Stimulated activated naive CD8-positive, alpha-beta T cell treated with anti-CD3 and anti-CD28 coated beads, Interleukin-15, Interleukin-2, amounts not matched to agents 100 U/mL and 50 U/mL, for 24 hours (primary cell): ENCODE results near the gene BSCL2.
"Not testable (repeated sequence)": the region's sequence is repeated elsewhere in the genome, so short reads cannot be mapped to it uniquely, and the experiment has no call there.

Source experiments
- ATAC-seq: fragments of 150-1000 bp; cut with Tn5 transposase; one replicate; pipeline ENCODE4 v1.10.0; 2021
- DNase-seq: peaks from one replicate; pipeline ENCODE4 v3.0.0; 2021

BSCL2 gene

DNA sequence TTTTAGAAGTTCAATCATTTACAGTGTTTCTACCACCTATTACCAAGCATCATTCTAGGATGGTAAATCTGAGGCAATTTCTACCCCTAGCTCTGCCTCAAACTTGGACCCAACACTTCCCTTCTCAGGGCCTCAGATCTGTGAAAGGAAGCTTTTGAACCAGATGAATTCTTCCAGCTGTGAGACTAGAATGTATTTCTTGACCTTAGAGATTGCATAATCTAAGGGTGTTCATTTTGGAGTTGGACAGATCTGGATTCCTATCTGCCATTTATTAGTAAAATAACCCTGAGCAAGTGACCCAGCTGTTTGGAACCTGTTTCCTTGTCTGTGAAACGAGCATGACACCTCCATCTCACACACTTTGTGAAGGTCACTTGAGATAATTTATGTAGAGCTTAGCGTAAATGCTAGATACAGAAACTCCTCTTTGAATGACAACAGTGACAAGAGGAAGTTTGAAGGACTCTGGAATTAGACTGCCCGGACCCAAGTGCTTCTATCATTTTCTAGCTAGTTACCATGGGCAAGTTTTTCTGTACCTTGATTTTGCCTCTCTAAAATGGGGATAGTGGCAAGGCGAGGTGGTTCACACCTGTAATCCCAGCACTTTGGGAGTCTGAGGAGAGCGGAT, 50.3 kb downstream of the BSCL2 start:
- ATAC-seq = no peak
- DNase-seq = no peak

DNA sequence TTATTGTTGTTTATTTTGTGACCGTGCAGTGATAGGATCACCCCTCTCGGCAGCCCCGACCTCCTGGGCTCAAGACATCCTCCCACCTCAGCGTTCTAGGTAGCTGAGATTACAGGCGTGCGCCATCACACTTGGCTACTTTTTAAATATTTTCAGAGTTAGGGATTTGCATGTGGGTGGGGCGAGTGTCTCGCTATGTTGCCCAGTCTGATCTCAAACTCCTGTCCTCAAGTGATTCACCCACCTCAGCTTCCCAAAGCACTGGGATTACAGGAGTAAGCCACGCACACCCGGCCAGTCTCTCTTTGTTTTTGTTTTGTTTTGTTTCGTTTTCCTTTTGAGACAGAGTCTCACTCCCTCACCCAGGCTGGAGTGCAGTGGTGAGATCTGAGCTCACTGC, 52.9 kb downstream of the BSCL2 start:
- no peak for DNase-seq
- no peak for ATAC-seq

DNA sequence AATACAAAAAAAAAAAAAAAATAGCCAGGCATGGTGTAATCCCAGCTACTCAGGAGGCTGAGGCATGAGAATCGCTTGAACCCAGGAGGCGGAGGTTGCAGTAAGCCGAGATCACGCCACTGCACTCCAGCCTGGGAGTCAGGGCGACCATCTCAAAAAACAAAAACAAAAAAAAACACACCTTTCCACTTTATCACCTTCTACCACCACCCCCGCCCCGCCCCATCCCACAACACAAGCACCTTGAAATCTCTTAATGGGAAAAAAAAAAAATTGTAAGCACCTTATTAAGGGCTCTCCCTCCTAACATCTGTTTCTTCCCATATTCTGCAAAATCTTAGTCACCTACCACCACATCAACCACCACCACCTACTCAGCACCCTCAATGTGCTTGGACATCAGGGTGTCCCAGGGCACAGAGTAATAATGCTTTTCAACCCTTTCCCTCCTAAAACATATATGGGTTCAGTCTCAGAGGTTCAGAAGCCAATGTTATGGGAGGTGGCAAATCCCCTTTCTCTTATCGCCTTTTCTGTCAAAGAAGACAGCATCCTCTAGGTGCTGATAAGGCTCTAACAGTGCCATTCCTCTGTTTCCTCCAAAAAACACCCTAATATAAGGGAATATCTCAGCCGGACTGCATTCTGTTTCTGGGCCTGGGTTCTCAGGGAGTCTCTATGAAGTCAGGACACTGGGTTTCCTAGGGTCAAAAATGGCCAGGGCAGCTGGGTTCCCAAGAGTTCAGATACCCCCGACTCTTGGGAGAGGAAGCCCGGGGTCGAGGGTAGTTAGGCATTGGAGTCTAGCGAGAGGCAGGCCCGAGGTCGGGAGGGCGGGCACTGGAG, 54.8 kb downstream of the BSCL2 start:
- DNase-seq = no peak
- no peak for ATAC-seq

DNA sequence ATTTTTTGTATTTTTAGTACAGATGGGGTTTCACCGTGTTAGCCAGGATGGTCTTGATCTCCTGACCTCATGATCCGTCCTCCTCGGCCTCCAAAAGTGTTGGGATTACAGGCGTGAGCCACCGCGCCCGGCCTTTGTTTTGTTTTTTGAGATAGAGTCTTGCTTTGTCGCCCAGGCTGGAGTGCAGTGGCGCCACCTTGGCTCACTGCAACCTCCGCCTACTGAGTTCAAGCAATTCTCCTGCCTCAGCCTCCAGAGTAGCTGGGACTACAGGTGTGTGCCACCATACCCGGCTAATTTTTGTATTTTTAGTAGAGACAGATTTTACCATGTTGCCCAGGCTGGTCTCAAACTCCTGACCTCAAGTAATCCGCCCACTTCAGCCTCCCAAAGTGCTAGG, 56.9 kb downstream of the BSCL2 start:
- not testable (repeated sequence) for DNase-seq, ATAC-seq

DNA sequence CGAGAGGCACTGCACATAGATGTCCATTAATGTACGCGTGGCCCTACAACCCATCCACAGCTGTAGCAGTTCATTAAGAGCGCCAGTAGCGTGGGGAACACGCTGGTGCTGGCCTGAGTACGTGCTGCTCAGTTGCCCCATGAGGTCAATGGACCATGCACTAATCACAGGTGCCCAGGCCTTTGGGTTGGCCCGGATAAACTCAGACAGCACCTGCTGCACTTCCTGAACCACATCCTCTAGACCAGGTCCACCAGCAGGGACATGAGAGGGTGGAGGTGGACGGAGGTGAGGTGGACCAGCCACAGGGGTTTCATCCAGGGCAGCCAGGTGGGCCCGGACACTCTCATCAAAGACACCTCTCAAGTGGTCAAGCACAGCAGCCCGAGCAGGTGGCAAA, 57.7 kb downstream of the BSCL2 start:
- no peak for ATAC-seq
- no peak for DNase-seq

DNA sequence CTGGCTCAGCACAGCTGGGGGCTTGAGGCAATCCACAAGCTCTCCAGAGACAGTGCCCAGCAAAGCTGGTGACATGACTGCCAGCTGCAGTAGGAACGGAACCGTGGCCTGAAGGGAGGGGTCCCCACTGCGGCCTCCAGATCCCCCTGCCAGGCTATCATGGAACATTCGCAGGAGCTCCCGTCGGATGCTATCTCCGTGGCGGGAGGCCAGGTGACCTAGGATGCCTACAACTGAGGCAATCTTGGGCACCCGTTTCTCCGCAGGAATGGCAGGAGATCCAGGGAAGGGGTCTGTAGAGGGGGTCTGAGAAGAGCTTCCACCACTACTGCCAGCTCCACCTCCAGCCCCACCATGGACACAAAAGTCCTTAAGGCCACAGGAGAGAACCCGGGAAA, 58.3 kb downstream of the BSCL2 start:
- ATAC-seq = no peak
- DNase-seq = no peak

DNA sequence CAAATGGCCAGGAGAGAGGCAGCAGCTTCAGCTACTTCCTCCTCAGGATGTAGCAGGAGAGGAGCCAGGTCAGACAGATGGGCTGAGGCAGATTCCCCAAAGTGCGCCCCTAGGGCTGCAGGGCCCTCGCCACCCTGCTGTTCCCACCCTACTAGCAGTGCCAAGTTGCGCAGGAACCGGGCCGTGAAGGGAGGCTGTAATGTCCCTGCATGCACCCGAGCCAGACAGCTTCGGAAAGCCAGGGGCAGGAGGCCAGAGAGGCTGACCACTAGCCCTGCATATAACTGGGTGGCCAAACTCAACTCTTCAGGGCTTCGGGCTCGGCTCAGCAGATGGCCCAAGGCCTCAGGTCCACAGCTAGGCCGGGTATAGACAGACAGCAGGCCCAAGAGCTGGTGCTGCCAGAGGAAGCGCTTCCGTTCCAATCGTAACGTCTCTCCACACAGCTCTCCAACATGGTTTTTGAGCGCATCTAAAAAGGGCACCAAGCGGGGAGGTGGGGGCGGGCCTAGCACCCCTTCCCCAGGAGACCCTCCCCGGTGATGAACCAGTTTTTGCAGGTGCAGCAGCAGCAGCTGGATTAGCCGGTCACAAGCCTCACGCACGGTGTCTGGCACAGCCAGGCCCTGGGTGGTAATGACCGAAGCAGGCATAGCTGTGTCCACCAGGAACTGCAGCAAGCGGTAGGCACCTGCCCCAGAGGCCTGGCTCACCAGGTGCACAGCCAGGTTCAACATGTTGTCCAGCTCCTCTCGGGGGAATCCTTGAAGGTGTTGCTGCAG, 58.8 kb downstream of the BSCL2 start:
- DNase-seq (no peak), ATAC-seq (no peak)

DNA sequence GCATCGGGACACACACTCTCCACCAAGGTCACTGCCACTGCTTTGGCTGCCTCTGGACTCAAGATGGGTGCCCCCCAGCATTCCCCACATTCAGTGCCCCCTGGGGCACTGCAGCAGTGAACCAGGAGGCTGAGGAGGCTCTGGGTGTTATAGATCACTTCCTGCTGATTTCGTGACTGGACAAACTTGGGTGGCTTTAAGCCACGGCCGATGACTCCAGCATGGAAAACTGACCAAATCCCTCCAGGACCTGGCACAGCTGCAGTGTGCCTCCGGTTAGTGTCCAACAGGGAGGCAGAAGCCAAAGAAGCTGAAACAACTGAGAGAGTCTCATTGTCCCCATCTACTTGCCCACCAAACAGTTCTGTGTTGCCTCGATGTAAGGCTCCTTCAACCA, 59.6 kb downstream of the BSCL2 start:
- DNase-seq (no peak), ATAC-seq (no peak)

DNA sequence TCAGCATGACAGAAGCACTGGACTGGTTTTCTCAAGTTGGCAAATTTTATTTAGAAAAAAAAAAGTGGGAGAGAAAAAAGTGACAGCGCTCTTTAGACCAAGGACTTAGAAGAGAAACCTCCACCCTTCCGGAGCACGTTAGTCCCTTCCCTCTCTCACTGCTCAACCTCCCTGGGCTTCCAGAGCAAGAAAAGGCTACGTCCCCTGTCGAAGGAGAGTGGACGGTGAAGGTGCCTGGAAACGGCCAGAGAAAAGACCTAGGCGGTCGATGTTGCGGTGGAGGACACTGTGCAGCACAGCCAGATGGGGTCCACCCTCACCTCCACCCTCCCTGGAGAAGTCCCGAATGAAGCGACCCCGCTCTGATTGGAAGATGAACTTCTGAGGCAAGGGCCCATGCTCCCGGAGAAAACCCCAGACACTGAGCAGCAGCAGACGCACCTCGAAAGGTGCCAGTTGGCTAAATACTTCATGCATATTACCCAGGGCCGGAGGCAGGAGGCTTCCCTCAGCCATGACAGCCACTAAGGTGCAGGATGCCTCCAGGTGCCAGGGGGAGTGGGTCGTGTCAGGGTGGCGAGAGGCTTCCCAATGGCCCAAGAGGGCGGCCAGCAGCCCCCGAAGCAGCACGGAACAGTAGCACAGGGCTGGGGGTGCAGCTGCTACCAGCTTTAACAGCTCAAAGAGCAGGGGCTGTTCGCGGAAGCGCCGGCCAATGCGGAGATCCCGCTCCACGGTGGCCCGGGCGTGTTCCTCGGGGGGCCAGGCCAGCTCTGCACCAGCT, 60.2 kb downstream of the BSCL2 start:
- no peak for DNase-seq
- ATAC-seq = no peak

DNA sequence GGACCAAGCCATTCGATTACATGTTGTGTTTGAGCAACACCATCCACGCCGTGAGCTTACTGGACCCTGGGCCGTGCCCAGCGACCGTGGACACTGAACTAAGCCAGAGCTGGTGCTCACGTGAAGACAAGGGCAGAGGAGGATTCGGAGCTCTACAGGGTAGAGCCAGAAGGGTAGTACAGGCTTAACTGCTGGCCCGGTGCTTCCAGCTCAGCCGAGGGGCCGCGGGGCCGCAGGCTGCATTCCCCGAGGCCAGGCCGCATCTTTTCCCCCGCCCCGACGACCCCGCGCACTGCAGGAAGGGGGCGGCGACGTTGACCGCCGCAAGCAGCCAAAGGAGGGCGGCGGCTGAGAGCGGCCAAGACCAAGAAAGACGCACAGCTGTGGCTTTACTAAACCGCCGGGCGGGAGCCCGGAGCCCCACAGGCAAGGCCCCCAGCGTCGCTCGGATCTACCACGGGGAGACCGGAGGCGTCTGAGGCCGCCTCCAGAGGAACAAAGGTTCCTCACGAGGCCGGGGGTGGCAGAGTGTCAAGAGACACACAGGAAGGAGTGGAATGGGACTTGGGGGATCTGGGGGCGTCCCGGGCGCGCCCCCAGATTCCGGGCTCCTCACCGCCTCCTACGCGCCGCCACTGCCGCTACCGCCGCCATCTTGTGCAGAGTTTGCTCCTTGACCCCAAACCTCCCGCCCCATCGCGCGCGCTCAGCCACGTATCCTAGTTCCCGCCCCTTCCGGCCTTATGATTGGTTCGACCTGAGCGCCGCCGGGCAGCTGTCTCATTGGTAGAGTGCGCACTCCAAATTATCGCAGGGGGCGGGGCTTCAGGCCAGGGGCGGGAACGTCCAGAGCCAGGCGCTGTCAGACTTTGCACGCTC, 61.0 kb downstream of the BSCL2 start, which contains the start of gene GANAB:
GANAB (minus strand) TSS at position 668 of the 879 bp plus-strand sequence; CDS start at position 654, 14 bp downstream.
- DNase-seq = peak; percentile 100
- peak; percentile 98 for ATAC-seq

DNA sequence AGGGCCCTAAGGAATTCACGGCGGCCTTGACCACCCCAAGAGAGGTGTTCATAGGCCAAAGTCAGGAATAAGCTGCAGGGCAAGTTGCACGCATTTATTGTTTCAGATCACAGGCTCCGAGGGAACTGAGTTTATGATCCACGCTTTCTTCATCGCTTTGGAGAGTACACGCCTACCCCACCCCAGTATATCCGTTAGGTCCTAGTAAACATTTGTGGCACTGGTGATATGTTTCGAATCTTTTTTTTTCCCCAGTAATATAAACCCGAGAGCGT, 61.6 kb downstream of the BSCL2 start:
- no peak for DNase-seq
- ATAC-seq = no peak

DNA sequence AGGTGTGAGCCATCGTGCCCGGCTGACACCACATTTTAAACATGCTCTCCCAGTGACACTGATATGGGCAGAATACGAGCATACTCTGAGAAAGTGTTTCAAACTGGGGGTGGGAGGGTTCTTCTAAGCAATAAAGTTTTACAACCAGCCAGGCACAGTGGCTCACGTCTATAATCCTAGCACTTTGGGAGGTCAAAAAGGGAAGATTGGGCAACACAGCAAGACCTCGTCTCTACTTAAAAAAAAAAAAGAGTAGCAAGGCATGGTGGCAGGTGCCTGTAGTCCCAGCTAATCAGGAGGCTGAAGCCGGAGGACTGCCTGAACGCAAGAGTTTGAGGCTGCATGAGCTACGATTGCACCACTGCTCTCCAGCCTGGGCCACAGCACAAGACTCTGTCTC, 63.0 kb downstream of the BSCL2 start:
- DNase-seq (no peak), ATAC-seq (no peak)
